Osteocyte (in vitro differentiated cells): ENCODE measurements around the gene C2CD5. TPM values are rescaled to one million over a fixed set of nuclear protein-coding genes. Genes with fewer than 3 reads are reported as not detected.

Source experiments
- DNase-seq: peaks from one replicate; pipeline ENCODE4 v3.0.0; 2021; ENCODE audit warnings: mixed read lengths; ENCODE audit not compliant: unreplicated experiment; ENCODE audit errors: extremely low spot score
- H3K27ac Mint-ChIP-seq: one replicate; pipeline ENCODE4 v1.8.0; 2021; ENCODE audit warnings: mild to moderate bottlenecking, mixed read lengths; ENCODE audit not compliant: unreplicated experiment
- H3K27me3 Mint-ChIP-seq: one replicate; pipeline ENCODE4 v1.8.0; 2021; ENCODE audit warnings: mixed read lengths; ENCODE audit not compliant: unreplicated experiment
- H3K36me3 Mint-ChIP-seq: one replicate; pipeline ENCODE4 v1.8.0; 2021; ENCODE audit warnings: mixed read lengths; ENCODE audit not compliant: unreplicated experiment
- H3K4me1 Mint-ChIP-seq: one replicate; pipeline ENCODE4 v1.8.0; 2021; ENCODE audit warnings: mixed read lengths; ENCODE audit not compliant: unreplicated experiment
- H3K4me3 Mint-ChIP-seq: one replicate; pipeline ENCODE4 v1.8.0; 2021; ENCODE audit warnings: mild to moderate bottlenecking, moderate library complexity, mixed read lengths; ENCODE audit not compliant: unreplicated experiment
- H3K9me3 Mint-ChIP-seq: one replicate; pipeline ENCODE4 v1.8.0; 2021; ENCODE audit warnings: mixed read lengths; ENCODE audit not compliant: unreplicated experiment
- total RNA-seq: library from RNA; stranded (reverse); gene quantifications from 2 replicates; pipeline ENCODE4 v1.2.1, GENCODE V29; 2021
- TF ChIP-seq, protein P1 (sequence below): fragments of 200-600 bp; sonication (generic); IDR thresholded peaks from 2 replicates; pipeline ENCODE4 v1.5.0; 2021; ENCODE audit warnings: antibody characterized with exemption, mild to moderate bottlenecking, moderate library complexity

Gene C2CD5
- total RNA-seq, 1 donor from 2014 or later = 38.6 TPM

GRCh38 chr12:22410486-22410885 lies 133.9 kb downstream of the C2CD5 start:
- no peak overlapping the region for H3K27ac Mint-ChIP-seq
- H3K27me3 Mint-ChIP-seq = peaks cover 5% of the 10 kb centered on the region
- DNase-seq = no peak
- H3K4me3 Mint-ChIP-seq = no peak overlapping the region
- TF ChIP-seq, protein P1, sequence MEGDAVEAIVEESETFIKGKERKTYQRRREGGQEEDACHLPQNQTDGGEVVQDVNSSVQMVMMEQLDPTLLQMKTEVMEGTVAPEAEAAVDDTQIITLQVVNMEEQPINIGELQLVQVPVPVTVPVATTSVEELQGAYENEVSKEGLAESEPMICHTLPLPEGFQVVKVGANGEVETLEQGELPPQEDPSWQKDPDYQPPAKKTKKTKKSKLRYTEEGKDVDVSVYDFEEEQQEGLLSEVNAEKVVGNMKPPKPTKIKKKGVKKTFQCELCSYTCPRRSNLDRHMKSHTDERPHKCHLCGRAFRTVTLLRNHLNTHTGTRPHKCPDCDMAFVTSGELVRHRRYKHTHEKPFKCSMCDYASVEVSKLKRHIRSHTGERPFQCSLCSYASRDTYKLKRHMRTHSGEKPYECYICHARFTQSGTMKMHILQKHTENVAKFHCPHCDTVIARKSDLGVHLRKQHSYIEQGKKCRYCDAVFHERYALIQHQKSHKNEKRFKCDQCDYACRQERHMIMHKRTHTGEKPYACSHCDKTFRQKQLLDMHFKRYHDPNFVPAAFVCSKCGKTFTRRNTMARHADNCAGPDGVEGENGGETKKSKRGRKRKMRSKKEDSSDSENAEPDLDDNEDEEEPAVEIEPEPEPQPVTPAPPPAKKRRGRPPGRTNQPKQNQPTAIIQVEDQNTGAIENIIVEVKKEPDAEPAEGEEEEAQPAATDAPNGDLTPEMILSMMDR = no peak
- H3K36me3 Mint-ChIP-seq = no peaks in the 10 kb centered on the region
- no peaks in the 10 kb centered on the region for H3K9me3 Mint-ChIP-seq
- no peaks in the 10 kb centered on the region for H3K4me1 Mint-ChIP-seq

GRCh38 chr12:22409377-22410164 lies 134.8 kb downstream of the C2CD5 start:
- Mint-ChIP-seq H3K9me3 (no peaks in the 10 kb centered on the region), H3K4me1 (no peaks in the 10 kb centered on the region), H3K36me3 (no peaks in the 10 kb centered on the region), H3K27ac (no peak overlapping the region), H3K27me3 (peaks cover 2% of the 10 kb centered on the region), H3K4me3 (no peak overlapping the region)
- DNase-seq = no peak
- TF ChIP-seq, protein P1 = no peak

- no peaks in the 10 kb centered on the region for H3K9me3 Mint-ChIP-seq
- H3K4me1 Mint-ChIP-seq = no peaks in the 10 kb centered on the region
- TF ChIP-seq, protein P1 = no peak
These were observed 135.5 kb downstream of the C2CD5 start for GRCh38 chr12:22408610-22409376.

DNA sequence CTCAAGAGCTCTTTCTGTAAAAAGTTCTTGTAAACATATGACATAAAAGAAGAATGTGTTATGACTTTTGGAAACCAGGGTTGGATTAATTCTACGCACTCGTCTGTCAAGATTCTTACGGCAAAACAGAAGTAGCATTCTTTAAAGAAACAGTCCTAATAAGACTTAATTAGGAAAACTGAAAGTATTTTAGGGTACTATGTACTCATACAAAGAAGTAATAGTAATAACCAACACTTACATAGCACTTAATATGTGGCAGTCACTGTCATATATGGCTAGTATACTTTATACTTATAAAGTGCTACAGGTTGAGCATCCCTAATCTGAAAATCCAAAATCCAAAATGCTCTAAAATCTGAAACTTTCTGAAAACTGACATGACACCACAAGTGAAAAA lies 136.9 kb downstream of the C2CD5 start:
- Mint-ChIP-seq H3K4me3 (no peak overlapping the region), H3K27ac (no peak overlapping the region), H3K36me3 (no peaks in the 10 kb centered on the region), H3K9me3 (no peaks in the 10 kb centered on the region), H3K27me3 (peaks cover 16% of the 10 kb centered on the region), H3K4me1 (no peaks in the 10 kb centered on the region)
- TF ChIP-seq, protein P1 = no peak
- no peak for DNase-seq

More at GRCh38 chr12:22408610-22409376, 135.5 kb downstream of the C2CD5 start:
- no peak for DNase-seq
- Mint-ChIP-seq H3K4me3 (no peak overlapping the region), H3K27ac (no peak overlapping the region), H3K27me3 (peaks cover 3% of the 10 kb centered on the region), H3K36me3 (no peaks in the 10 kb centered on the region)

GRCh38 chr12:22406627-22407026 lies 137.7 kb downstream of the C2CD5 start:
- H3K9me3 Mint-ChIP-seq = peaks cover under 1% of the 10 kb centered on the region
- no peaks in the 10 kb centered on the region for H3K4me1 Mint-ChIP-seq
- H3K27ac Mint-ChIP-seq = no peak overlapping the region
- TF ChIP-seq, protein P1 = no peak
- H3K27me3 Mint-ChIP-seq = peaks cover 21% of the 10 kb centered on the region
- H3K4me3 Mint-ChIP-seq = no peak overlapping the region
- no peaks in the 10 kb centered on the region for H3K36me3 Mint-ChIP-seq
- DNase-seq = no peak
